Bronchial epithelial cell (primary cell): ENCODE data around the gene FGFBP3. TPM values are rescaled to one million over a fixed set of nuclear protein-coding genes. Genes with fewer than 3 reads are reported as not detected.

ENCODE experiments used
- DNase-seq: peaks from one replicate; pipeline ENCODE4 v3.0.0-alpha.2; 2010; ENCODE audit warnings: low read depth
- FAIRE-seq: peaks from 2 replicates; lab custom pipeline; 2011; peaks lifted over from hg19 to GRCh38; lab: Jason Lieb, UNC
- H3K27me3 ChIP-seq: 2 replicates; pipeline ENCODE4 v1.5.1; 2011; ENCODE audit warnings: low read length; ENCODE audit not compliant: control insufficient read depth, insufficient read depth
- H3K36me3 ChIP-seq: 2 replicates; pipeline ENCODE4 v1.5.1; 2011; ENCODE audit warnings: low read length; ENCODE audit not compliant: control insufficient read depth, insufficient read depth
- H3K4me3 ChIP-seq: 2 replicates; pipeline ENCODE4 v1.5.1; 2011; ENCODE audit warnings: mild to moderate bottlenecking, low read depth, low read length, control low read depth
- CTCF ChIP-seq: IDR thresholded peaks from 2 replicates; pipeline ENCODE4 v1.5.1; 2011; ENCODE audit warnings: mild to moderate bottlenecking, moderate library complexity, low read length, control low read depth, inconsistent platforms; ENCODE audit not compliant: insufficient read depth, severe bottlenecking
- total RNA-seq: library from RNA; depleted of rRNA; stranded (reverse); fragments of >200 nt; gene quantifications from 2 replicates; pipeline ENCODE4 v1.2.1, GENCODE V29; 2014

Gene FGFBP3
- total RNA-seq, 1 donor from 2014 or later, result 0.26 TPM

- Histone ChIP-seq H3K36me3 (peaks cover 4% of the 10 kb centered on the region), H3K4me3 (no peak overlapping the region), H3K27me3 (no peaks in the 10 kb centered on the region)
- FAIRE-seq (no peak), DNase-seq (no peak)
- no peak for TF ChIP-seq CTCF
Observed at GRCh38 chr10:91941426-91941825, 32.1 kb upstream of the FGFBP3 start.

- TF ChIP-seq CTCF, result no peak
- peaks cover 4% of the 10 kb centered on the region for H3K36me3 ChIP-seq
- FAIRE-seq (no peak), DNase-seq (no peak)
- H3K27me3 ChIP-seq, result no peaks in the 10 kb centered on the region
- no peak overlapping the region for H3K4me3 ChIP-seq
Observed at GRCh38 chr10:91939653-91940052, 30.4 kb upstream of the FGFBP3 start.

- DNase-seq (peak; percentile 95), FAIRE-seq (no peak)
- Histone ChIP-seq H3K4me3 (no peak overlapping the region), H3K36me3 (peaks cover 9% of the 10 kb centered on the region), H3K27me3 (no peaks in the 10 kb centered on the region)
- no peak for TF ChIP-seq CTCF
Observed at GRCh38 chr10:91935886-91936285, 26.6 kb upstream of the FGFBP3 start.

GRCh38 chr10:91932737-91933136 lies 23.5 kb upstream of the FGFBP3 start:
- DNase-seq, result no peak
- H3K4me3 ChIP-seq, result no peak overlapping the region
- TF ChIP-seq CTCF, result no peak
- no peak for FAIRE-seq
- peaks cover 7% of the 10 kb centered on the region for H3K36me3 ChIP-seq
- H3K27me3 ChIP-seq, result no peaks in the 10 kb centered on the region

GRCh38 chr10:91931526-91932190 lies 22.4 kb upstream of the FGFBP3 start:
- peak; percentile 86 for FAIRE-seq

More at GRCh38 chr10:91931526-91932190, 22.4 kb upstream of the FGFBP3 start:
- TF ChIP-seq CTCF, result no peak
- DNase-seq, result no peak
- no peak overlapping the region for H3K4me3 ChIP-seq
- peaks cover 6% of the 10 kb centered on the region for H3K36me3 ChIP-seq
- no peaks in the 10 kb centered on the region for H3K27me3 ChIP-seq
